Measurements from ENCODE around the gene BARHL1. TPM values are rescaled to one million over a fixed set of nuclear protein-coding genes. Genes with fewer than 3 reads are reported as not detected.

Gene BARHL1
- total RNA-seq, 1 donor from 2014 or later: not detected

GRCh38 chr9:132595319-132595718 lies 12.9 kb downstream of the BARHL1 start:
- DNase-seq (ENCODE audit: extremely low spot score in 2 of 2): no peak
- TF ChIP-seq POLR2A (IDR thresholded peaks at IDR 0.05): no peak
- no peak for TF ChIP-seq CTCF (IDR thresholded peaks at IDR 0.05)
- TF ChIP-seq POLR2AphosphoS5 (IDR thresholded peaks at IDR 0.05; ENCODE audit: insufficient read depth in 1 of 2, low read depth in 1 of 2): no peak
- Histone ChIP-seq H3K36me3 (peaks cover 0 to 16% of the 10 kb centered on the region in 2 donors), H3K27me3 (peaks cover 4% of the 10 kb centered on the region), H3K4me1 (no peaks in the 10 kb centered on the region), H3K27ac (no peak overlapping the region), H3K9me3 (no peaks in the 10 kb centered on the region), H3K4me3 (no peak overlapping the region)
- intact Hi-C loops (cut with DNase I): no loop called here

DNA sequence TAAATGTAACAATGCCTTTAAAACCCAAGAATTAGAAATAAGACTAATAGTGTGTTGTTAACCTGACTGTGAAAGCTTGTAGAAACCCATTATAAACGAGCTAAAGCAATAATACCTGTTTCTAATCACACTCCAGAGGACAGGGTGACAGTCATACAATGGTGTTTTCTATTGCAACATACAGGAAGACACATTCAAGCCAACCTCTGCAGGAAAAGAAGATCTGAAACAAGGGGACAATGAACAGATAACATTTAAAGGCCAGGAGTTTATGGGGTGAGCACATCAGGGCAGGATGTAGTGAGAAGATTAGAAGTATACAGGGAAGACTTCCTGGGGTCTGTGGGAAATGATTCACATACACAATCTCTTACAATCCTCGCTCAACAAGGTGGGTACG lies 13.8 kb downstream of the BARHL1 start:
- no peaks in the 10 kb centered on the region for H3K9me3 ChIP-seq
- H3K36me3 ChIP-seq: peaks cover 0 to 16% of the 10 kb centered on the region in 2 donors
- intact Hi-C loops (cut with DNase I): no loop called here
- H3K27me3 ChIP-seq: no peaks in the 10 kb centered on the region
- no peaks in the 10 kb centered on the region for H3K4me1 ChIP-seq
- no peak overlapping the region for H3K4me3 ChIP-seq
- TF ChIP-seq POLR2AphosphoS5 (IDR thresholded peaks at IDR 0.05; ENCODE audit: insufficient read depth in 1 of 2, low read depth in 1 of 2) (no peak), POLR2A (IDR thresholded peaks at IDR 0.05) (no peak), CTCF (IDR thresholded peaks at IDR 0.05) (no peak)
- DNase-seq (ENCODE audit: extremely low spot score in 2 of 2): no peak
- no peak overlapping the region for H3K27ac ChIP-seq

DNA sequence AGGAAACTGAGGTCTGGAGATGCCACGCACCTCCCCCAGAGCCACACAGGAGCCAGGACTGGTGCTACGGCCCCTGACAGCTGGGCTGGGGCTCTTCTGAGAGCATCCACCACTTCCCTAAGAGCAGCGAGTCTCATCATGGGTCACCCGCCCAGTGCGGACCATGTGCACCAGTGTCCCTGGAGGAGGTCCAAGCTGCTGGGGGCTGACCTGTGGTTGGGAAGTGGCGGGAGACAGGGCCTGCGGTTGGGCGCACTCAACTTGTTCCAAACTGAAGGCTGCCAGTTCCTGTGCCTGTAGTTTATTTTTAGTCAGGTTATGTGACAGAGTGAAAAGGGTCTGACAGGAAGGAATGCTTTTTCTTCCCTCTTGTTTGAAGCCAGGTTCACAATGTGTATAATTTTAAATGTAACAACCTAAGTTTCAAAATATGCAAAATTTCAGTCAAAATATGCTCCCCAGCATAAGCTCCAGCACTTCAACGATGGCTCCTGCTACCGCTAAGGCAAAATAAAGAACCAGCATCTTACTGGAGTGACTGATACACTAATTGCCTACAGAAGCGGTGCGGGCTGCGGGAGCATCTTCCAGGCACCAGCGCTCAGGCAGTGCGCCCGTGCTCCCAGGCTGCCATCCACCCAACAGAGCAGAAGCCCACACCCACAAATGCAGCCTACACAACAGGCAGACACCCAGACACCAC lies 14.8 kb downstream of the BARHL1 start:
- Histone ChIP-seq H3K4me1 (no peaks in the 10 kb centered on the region), H3K36me3 (peaks cover 0 to 16% of the 10 kb centered on the region in 2 donors), H3K27me3 (no peaks in the 10 kb centered on the region), H3K9me3 (no peaks in the 10 kb centered on the region), H3K27ac (no peak overlapping the region), H3K4me3 (no peak overlapping the region)
- no peak for DNase-seq (ENCODE audit: extremely low spot score in 2 of 2)
- intact Hi-C loops (cut with DNase I): no loop called here
- no peak for TF ChIP-seq POLR2A (IDR thresholded peaks at IDR 0.05)
- TF ChIP-seq CTCF (IDR thresholded peaks at IDR 0.05): no peak
- TF ChIP-seq POLR2AphosphoS5 (IDR thresholded peaks at IDR 0.05; ENCODE audit: insufficient read depth in 1 of 2, low read depth in 1 of 2): no peak

- Histone ChIP-seq H3K9me3 (no peaks in the 10 kb centered on the region), H3K4me1 (no peaks in the 10 kb centered on the region), H3K4me3 (no peak overlapping the region), H3K27me3 (no peaks in the 10 kb centered on the region), H3K27ac (no peak overlapping the region), H3K36me3 (peaks cover 0 to 11% of the 10 kb centered on the region in 2 donors)
- no peak for DNase-seq (ENCODE audit: extremely low spot score in 2 of 2)
- no peak for TF ChIP-seq POLR2A (IDR thresholded peaks at IDR 0.05)
- intact Hi-C loops (cut with DNase I): no loop called here
Measured at GRCh38 chr9:132600326-132600984, 18.0 kb downstream of the BARHL1 start.

GRCh38 chr9:132602207-132602606 lies 19.8 kb downstream of the BARHL1 start:
- TF ChIP-seq CTCF (IDR thresholded peaks at IDR 0.05): no peak
- no peak for TF ChIP-seq POLR2A (IDR thresholded peaks at IDR 0.05)
- no peak for TF ChIP-seq POLR2AphosphoS5 (IDR thresholded peaks at IDR 0.05; ENCODE audit: insufficient read depth in 1 of 2, low read depth in 1 of 2)
- Histone ChIP-seq H3K4me3 (no peak overlapping the region), H3K27ac (no peak overlapping the region), H3K9me3 (no peaks in the 10 kb centered on the region), H3K36me3 (peaks cover 0 to 8% of the 10 kb centered on the region in 2 donors), H3K27me3 (no peaks in the 10 kb centered on the region), H3K4me1 (no peaks in the 10 kb centered on the region)
- DNase-seq (ENCODE audit: extremely low spot score in 2 of 2): no peak
- intact Hi-C loops (cut with DNase I): no loop called here
